ENCODE measurements around the gene FAM174A.
"Not testable (repeated sequence)": the region's sequence is repeated elsewhere in the genome, so short reads cannot be mapped to it uniquely, and the experiment has no call there.

The FAM174A gene

DNA sequence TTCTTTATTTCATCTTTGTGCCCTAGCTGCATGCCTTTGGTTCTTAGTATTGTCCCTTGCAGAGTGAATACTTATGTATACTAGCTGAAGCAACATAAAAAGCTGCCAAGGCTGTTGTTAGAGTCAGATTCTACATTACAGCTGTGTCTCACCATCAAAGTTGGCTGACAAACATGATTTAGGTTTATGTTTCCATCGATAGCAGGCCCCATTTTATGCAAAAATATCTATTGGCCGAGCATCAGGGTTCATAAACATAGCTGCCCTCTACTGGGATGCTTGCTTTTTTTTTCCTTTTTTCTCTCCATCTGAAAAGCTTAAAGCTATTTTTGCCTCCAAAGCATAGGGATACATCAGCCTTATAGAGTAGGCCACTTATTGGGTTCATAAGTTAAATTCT, 68.0 kb downstream of the FAM174A start:
- TF ChIP-seq, protein P1, sequence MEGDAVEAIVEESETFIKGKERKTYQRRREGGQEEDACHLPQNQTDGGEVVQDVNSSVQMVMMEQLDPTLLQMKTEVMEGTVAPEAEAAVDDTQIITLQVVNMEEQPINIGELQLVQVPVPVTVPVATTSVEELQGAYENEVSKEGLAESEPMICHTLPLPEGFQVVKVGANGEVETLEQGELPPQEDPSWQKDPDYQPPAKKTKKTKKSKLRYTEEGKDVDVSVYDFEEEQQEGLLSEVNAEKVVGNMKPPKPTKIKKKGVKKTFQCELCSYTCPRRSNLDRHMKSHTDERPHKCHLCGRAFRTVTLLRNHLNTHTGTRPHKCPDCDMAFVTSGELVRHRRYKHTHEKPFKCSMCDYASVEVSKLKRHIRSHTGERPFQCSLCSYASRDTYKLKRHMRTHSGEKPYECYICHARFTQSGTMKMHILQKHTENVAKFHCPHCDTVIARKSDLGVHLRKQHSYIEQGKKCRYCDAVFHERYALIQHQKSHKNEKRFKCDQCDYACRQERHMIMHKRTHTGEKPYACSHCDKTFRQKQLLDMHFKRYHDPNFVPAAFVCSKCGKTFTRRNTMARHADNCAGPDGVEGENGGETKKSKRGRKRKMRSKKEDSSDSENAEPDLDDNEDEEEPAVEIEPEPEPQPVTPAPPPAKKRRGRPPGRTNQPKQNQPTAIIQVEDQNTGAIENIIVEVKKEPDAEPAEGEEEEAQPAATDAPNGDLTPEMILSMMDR (IDR thresholded peaks at IDR 0.05; ENCODE audit: low read depth, low read length) = no peak
- no peak overlapping the region for H3K4me3 ChIP-seq (ENCODE audit: low read depth, low read length)
- DNase-seq (ENCODE audit: low read depth, low spot score) = no peak
- in situ Hi-C loops (cut with HindIII; ENCODE audit: low sequenced_read_pairs) = no loop called here

DNA sequence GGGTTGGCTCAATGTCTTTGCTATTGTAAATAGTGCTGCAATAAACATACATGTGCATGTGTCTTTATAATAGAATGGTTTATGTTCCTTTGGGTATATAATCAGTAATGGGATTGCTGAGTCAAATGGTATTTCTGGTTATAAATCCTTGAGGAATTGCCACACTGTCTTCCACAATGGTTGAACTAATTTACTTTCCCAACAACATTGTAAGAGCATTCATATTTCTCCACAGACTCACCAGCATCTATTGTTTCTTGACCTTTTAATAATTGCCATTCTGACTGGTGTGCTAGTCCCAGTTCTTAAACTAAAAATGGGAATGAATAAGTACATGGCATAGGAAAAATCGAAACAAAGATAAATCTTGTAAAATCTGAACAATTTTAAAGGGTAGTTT, 68.8 kb downstream of the FAM174A start:
- H3K4me3 ChIP-seq (ENCODE audit: low read depth, low read length); in situ Hi-C loops (cut with HindIII; ENCODE audit: low sequenced_read_pairs): not testable (repeated sequence)
- DNase-seq (ENCODE audit: low read depth, low spot score) = peak; percentile 15

DNA sequence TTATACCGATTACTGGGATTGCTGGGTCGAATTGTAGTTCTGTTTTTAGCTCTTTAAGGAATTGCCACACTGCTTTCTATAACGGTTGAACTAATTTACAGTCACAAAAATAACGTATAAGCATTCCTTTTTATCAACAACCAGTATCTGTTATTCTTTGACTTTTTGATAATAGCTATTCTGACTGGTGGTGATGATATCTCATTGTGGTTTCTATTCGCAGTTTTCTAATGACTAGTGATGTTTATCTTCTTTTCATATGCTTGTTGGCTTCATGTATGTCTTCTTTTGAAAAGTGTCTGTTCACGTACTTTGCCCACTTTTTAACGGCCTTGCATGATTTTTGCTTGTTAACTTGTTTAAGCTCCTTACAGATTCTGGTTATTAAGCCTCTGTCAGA, 74.4 kb downstream of the FAM174A start:
- in situ Hi-C loops (cut with HindIII; ENCODE audit: low sequenced_read_pairs) = no loop called here
- no peak for DNase-seq (ENCODE audit: low read depth, low spot score)
- no peak overlapping the region for H3K4me3 ChIP-seq (ENCODE audit: low read depth, low read length)
- TF ChIP-seq, protein P1 (IDR thresholded peaks at IDR 0.05; ENCODE audit: low read depth, low read length) = no peak

DNA sequence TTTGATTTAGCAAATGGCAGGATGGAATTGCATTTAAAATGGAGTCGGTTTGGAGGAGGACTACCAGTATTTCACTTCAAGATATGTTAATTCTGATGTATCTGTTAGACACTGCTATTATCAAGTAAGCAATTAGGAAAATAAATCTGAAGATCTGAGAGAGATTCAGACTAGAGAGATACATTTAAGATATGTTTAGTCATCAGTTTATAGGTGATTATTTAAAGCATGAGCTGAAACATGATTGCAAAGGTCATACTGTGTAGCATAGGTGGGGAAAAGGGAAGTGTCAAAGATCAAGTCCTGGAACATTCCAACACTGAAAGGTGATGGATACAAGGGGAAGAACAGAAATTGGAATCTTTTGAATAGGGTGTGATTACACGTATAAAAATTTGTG, 79.1 kb downstream of the FAM174A start:
- no peak for DNase-seq (ENCODE audit: low read depth, low spot score)
- in situ Hi-C loops (cut with HindIII; ENCODE audit: low sequenced_read_pairs) = no loop called here
- TF ChIP-seq, protein P1 (IDR thresholded peaks at IDR 0.05; ENCODE audit: low read depth, low read length) = no peak
- no peak overlapping the region for H3K4me3 ChIP-seq (ENCODE audit: low read depth, low read length)

DNA sequence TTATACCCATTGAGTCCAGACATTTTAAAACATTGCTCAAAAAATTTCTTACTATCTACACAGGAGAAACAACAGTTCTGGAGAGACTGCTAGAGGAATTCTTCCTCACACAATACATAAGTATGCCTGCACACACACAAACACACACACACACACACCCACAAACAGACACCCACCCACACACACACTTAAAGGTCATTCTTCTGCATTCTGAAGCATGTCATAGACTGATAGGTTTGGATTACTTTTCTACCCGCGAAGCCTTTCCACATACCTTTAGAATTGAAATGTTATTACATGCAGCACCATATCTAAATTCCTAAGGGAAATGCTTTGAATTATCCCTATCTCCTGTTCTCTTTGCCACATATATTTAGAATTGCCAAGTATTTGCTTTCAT, 80.2 kb downstream of the FAM174A start:
- TF ChIP-seq, protein P1 (IDR thresholded peaks at IDR 0.05; ENCODE audit: low read depth, low read length) = no peak
- H3K4me3 ChIP-seq (ENCODE audit: low read depth, low read length) = no peak overlapping the region
- no peak for DNase-seq (ENCODE audit: low read depth, low spot score)
- in situ Hi-C loops (cut with HindIII; ENCODE audit: low sequenced_read_pairs) = no loop called here

DNA sequence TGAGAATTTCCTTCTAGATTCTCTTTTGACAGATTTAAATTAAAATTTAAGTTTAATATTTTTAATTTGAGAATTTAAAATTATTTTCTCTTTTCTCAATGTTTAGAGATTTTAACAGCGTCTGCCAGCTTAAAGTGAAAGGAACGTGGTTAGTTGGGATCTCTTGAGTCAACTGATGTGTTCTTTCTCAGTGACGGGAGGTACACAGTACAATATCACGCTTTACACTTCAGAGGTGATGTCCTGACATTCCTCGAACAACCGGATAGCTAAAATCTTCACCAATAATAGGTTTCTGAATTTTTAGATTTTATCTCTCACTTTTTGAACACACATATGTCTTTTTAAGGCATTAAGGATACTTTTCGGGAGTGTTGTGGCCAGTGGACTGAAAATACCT, 81.1 kb downstream of the FAM174A start:
- H3K4me3 ChIP-seq (ENCODE audit: low read depth, low read length) = no peak overlapping the region
- no peak for DNase-seq (ENCODE audit: low read depth, low spot score)
- TF ChIP-seq, protein P1 (IDR thresholded peaks at IDR 0.05; ENCODE audit: low read depth, low read length) = no peak
- in situ Hi-C loops (cut with HindIII; ENCODE audit: low sequenced_read_pairs) = no loop called here

DNA sequence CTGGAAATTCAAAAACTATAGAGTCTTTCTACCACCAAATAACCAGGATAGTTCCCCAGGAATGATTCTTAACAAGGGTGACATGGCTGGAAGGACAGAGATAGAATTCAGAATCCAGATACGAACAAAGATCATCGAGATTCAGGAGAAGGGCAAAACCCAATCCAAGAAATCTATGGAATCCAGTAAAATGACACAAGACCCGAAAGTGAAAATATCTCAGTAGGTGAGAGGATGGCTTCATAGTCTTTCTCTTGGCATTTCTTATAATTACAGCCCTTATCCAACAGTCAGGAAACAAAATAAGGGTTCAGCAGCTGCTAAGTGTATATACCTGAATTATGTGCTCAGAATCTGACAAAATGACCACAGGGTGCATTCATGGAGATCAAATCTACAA, 81.8 kb downstream of the FAM174A start:
- TF ChIP-seq, protein P1 (IDR thresholded peaks at IDR 0.05; ENCODE audit: low read depth, low read length) = no peak
- no peak for DNase-seq (ENCODE audit: low read depth, low spot score)
- no peak overlapping the region for H3K4me3 ChIP-seq (ENCODE audit: low read depth, low read length)
- in situ Hi-C loops (cut with HindIII; ENCODE audit: low sequenced_read_pairs) = no loop called here

All from astrocyte of the spinal cord (primary cell).